Right lobe of liver (tissue), 6 donors: Measurements from ENCODE around the gene TLL1. TPM values are rescaled to one million over a fixed set of nuclear protein-coding genes. Genes with fewer than 3 reads are reported as not detected.

Source experiments
- ATAC-seq, 4 donors: fragments of 200-7000 bp; cut with Tn5 transposase; one replicate each; pipeline ENCODE4 v1.9.1; 2020; ENCODE audit warnings: mild to moderate bottlenecking in 4 of 4, moderate library complexity in 4 of 4
- DNase-seq, 3 donors: peaks; one replicate each; pipeline ENCODE4 v3.0.0-alpha.2; 2020
- H3K27ac ChIP-seq, 3 donors: fragments of 200-600 bp; one replicate each; pipeline ENCODE4 v1.8.0; 2022
- H3K27me3 ChIP-seq, 2 donors: fragments of 200-600 bp; one replicate each; pipeline ENCODE4 v1.8.0; 2022
- H3K36me3 ChIP-seq, 4 donors: fragments of 200-600 bp; sonication (generic) in 1 of 4; one replicate each; pipeline versions ENCODE4 v1.5.1 to v1.8.0; 2017 to 2022; ENCODE audit warnings: control low read depth in 1 of 4
- H3K4me1 ChIP-seq, 4 donors: fragments of 200-600 bp; sonication (generic) in 1 of 4; one replicate each; pipeline versions ENCODE4 v1.5.1 to v1.8.0; 2017 to 2022; ENCODE audit warnings: control low read depth in 1 of 4
- H3K4me3 ChIP-seq, 3 donors: fragments of 200-600 bp; one replicate each; pipeline ENCODE4 v1.8.0; 2022
- H3K9me3 ChIP-seq, 4 donors: fragments of 200-600 bp; sonication (generic) in 1 of 4; one replicate each; pipeline versions ENCODE4 v1.5.1 to v1.8.0; 2017 to 2022; ENCODE audit warnings: control low read depth in 1 of 4
- POLR2A ChIP-seq: fragments of 450-650 bp; IDR thresholded peaks from one replicate; pipeline ENCODE4 v1.6.1; 2017; ENCODE audit warnings: antibody characterized with exemption, mild to moderate bottlenecking
- WGBS: methylation state at CpG from one replicate; pipeline ENCODE4 v1.1.6; 2018; ENCODE audit warnings: low coverage, low lambda C conversion rate; ENCODE audit not compliant: insufficient coverage; ENCODE audit errors: missing lambda C conversion rate; 5-methylcytosine and 5-hydroxymethylcytosine counted together
- intact Hi-C, 2 donors: fragments of 100-400 bp; cut with DNase I; formaldehyde crosslinking; loops; one replicate each; pipeline versions ENCODE4 v1.11.2 to v1.14.1; 2022
- total RNA-seq, 6 experiments: library from RNA; depleted of rRNA in 2 of 6; stranded (reverse); fragments of >200 nt in 2 of 6; fragmentation: NEBNext Ultra II Directional in 3 of 6; extraction: Animal tissue kit (Norgen Biotek cat#: 25700) in 3 of 6; gene quantifications; one replicate each; pipeline versions ENCODE4 v1.1.0 to v1.2.4, GENCODE V29; 2016 to 2023
- TF ChIP-seq, protein P1 (sequence below), 4 donors: fragments of 200-600 bp in 3 of 4; fragments of 450-650 bp in 1 of 4; IDR thresholded peaks; one replicate each; pipeline versions ENCODE4 v1.5.1 to v1.8.0; 2016 to 2022; ENCODE audit warnings: antibody characterized with exemption in 4 of 4, mild to moderate bottlenecking in 2 of 4
- donor health status: DM: no; HTN: yes; CAD: no.
- donor health status: DM: no; HTN: no; CAD: no.
- donor health status: DM: no; HTN: no; CAD: no.
- donor health status: DM: no; HTN: yes; CAD: no.
- donor health status: DM: no; HTN: yes; CAD: no.

Gene TLL1
- total RNA-seq, 6 experiments from 2014 or later = 0.15 to 0.34 (median 0.26) TPM

DNA sequence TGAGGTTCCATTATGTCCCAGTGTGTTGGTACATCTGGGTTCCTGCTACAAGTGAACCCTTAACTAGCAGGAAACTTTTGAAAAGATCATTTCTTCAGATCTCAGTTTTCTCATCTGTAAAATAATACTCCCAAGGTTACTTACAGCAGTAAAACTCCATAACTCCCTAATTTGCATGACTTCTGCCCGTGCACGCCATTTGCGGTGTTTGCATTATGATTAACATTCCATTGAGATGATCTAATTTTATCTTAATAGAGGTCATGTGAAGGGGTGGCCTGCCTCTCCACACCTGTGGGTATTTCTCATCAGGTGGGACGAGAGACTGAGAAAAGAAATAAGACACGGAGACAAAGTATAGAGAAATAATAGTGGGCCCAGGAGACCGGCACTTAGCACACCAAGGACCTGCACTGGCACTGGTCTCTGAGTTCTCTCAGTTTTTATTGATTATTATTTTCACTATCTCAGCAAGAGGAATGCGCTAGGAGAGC is 219.8 kb downstream of the TLL1 start:
- TF ChIP-seq, protein P1, sequence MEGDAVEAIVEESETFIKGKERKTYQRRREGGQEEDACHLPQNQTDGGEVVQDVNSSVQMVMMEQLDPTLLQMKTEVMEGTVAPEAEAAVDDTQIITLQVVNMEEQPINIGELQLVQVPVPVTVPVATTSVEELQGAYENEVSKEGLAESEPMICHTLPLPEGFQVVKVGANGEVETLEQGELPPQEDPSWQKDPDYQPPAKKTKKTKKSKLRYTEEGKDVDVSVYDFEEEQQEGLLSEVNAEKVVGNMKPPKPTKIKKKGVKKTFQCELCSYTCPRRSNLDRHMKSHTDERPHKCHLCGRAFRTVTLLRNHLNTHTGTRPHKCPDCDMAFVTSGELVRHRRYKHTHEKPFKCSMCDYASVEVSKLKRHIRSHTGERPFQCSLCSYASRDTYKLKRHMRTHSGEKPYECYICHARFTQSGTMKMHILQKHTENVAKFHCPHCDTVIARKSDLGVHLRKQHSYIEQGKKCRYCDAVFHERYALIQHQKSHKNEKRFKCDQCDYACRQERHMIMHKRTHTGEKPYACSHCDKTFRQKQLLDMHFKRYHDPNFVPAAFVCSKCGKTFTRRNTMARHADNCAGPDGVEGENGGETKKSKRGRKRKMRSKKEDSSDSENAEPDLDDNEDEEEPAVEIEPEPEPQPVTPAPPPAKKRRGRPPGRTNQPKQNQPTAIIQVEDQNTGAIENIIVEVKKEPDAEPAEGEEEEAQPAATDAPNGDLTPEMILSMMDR (IDR thresholded peaks at IDR 0.05) = no peak
- TF ChIP-seq POLR2A = no peak
- WGBS = 36% methylated on average over 7 of the region's 7 CpGs
- Histone ChIP-seq H3K4me3 (no peak overlapping the region), H3K36me3 (no peaks in the 10 kb centered on the region), H3K27ac (no peak overlapping the region), H3K4me1 (no peaks in the 10 kb centered on the region), H3K27me3 (no peaks in the 10 kb centered on the region), H3K9me3 (no peaks in the 10 kb centered on the region)
- intact Hi-C loops = loop anchor here (5.0 to 10.0 kb wide), 2 partner anchors 551 to 558 kb away; no protein-coding TSS in a partner anchor
- DNase-seq = no peak
- ATAC-seq = no peak

DNA sequence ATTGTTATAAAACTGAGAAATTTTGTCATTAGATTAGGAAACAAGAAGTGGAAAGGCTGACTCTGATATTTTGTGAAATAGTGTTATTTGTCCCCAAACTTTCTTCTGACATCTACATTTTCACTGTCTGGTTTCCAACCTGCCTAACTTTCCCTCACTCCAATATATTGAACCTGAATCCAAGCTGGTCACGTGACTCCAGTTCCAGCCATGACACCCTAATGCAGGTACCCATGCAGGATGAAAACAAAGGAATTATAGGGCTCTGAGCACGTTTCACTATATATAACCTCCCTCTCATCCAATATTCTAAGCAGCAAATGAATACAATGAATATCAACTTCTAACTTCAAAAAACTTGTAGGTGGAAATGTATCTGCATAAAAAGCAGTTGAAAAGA is 231.6 kb downstream of the TLL1 start:
- Histone ChIP-seq H3K4me1 (no peaks in the 10 kb centered on the region), H3K4me3 (no peak overlapping the region), H3K9me3 (no peaks in the 10 kb centered on the region), H3K36me3 (no peaks in the 10 kb centered on the region), H3K27ac (no peak overlapping the region), H3K27me3 (no peaks in the 10 kb centered on the region)
- DNase-seq (no peak), ATAC-seq (no peak)
- TF ChIP-seq, protein P1 (IDR thresholded peaks at IDR 0.05) = no peak
- TF ChIP-seq POLR2A = no peak
- intact Hi-C loops = no loop called here
- 26% methylated on average over 2 of the region's 2 CpGs for WGBS

DNA sequence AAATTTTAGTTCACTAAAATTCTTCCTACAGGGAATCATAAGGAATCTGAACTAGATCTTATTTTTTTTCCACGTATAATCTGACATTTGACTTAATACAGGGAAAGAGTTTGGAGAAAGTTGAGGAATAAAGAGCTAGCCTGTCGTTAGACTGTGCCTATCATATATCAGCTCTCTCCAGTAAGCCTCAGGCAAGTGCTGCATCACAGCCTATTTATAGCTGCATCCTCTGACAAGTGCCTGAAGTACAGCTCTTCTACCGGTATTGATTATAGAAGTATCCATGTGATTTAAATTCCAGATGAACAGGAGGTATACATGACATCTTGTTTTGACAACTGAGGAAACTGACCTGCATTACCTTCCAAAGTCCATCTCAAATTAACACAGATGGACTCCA is 248.9 kb downstream of the TLL1 start:
- no peaks in the 10 kb centered on the region for H3K4me1 ChIP-seq
- ATAC-seq (no peak), DNase-seq (no peak)
- H3K36me3 ChIP-seq = no peaks in the 10 kb centered on the region
- no peaks in the 10 kb centered on the region for H3K27me3 ChIP-seq
- TF ChIP-seq, protein P1 (IDR thresholded peaks at IDR 0.05) = no peak
- no peak for TF ChIP-seq POLR2A
- no peaks in the 10 kb centered on the region for H3K9me3 ChIP-seq
- no peak overlapping the region for H3K27ac ChIP-seq
- intact Hi-C loops = no loop called here
- 41% methylated on average over 3 of the region's 3 CpGs for WGBS
- H3K4me3 ChIP-seq = no peak overlapping the region

DNA sequence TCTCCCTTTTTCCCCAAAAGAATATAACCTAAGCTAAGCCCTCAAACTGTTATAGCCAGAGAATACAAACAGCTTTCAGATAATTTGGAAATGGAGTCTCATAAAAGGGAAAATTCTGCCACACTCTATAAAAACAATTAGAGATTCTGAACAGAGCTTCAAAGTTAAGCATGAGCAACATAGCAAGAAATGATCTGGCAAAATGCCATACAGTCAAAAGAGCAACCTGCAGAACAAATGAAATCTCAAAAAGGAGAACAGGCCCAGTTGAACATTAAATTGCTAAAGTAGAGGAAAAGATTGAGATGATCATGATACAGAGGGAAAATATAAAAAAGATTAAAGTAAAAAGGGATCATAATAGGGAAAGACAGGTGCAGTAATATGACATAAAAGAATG is 250.5 kb downstream of the TLL1 start:
- TF ChIP-seq, protein P1 (IDR thresholded peaks at IDR 0.05) = no peak
- TF ChIP-seq POLR2A = no peak
- DNase-seq = no peak
- no peaks in the 10 kb centered on the region for H3K9me3 ChIP-seq
- H3K36me3 ChIP-seq = no peaks in the 10 kb centered on the region
- H3K4me3 ChIP-seq = no peak overlapping the region
- H3K27me3 ChIP-seq = no peaks in the 10 kb centered on the region
- no peak overlapping the region for H3K27ac ChIP-seq
- no peak for ATAC-seq
- no peaks in the 10 kb centered on the region for H3K4me1 ChIP-seq
- intact Hi-C loops = no loop called here

DNA sequence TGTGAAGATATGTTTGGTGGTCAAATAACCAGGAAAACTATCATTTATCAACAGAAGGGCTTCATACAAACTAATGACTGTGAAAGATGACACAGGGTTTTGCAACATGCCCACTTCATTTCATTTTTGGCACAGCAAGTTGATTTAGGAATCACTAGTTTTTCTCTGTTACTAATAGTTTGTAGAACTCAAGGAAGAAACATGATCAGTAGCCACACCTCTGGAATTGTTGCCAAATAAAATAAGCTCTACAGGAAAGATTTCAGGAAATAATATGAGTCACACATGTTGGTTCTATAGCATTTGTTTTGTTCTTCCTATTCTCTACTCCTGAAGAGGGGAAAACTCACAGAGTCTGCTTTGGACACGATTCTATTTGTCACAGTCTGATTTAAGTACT is 255.4 kb downstream of the TLL1 start:
- TF ChIP-seq POLR2A = no peak
- TF ChIP-seq, protein P1 (IDR thresholded peaks at IDR 0.05) = no peak
- Histone ChIP-seq H3K27ac (no peak overlapping the region), H3K36me3 (no peaks in the 10 kb centered on the region), H3K4me1 (no peaks in the 10 kb centered on the region), H3K27me3 (no peaks in the 10 kb centered on the region), H3K9me3 (no peaks in the 10 kb centered on the region), H3K4me3 (no peak overlapping the region)
- DNase-seq (no peak), ATAC-seq (no peak)
- intact Hi-C loops = no loop called here
- 58% methylated on average over 1 of the region's 1 CpG for WGBS
